Left colon (tissue), 2 donors: ENCODE data around the gene ROR2. TPM values are rescaled to one million over a fixed set of nuclear protein-coding genes. Genes with fewer than 3 reads are reported as not detected.
"Not testable (repeated sequence)": the region's sequence is repeated elsewhere in the genome, so short reads cannot be mapped to it uniquely, and the experiment has no call there.

Experiments
- ATAC-seq: fragments of 200-7000 bp; cut with Tn5 transposase; one replicate; pipeline ENCODE4 v1.9.1; 2020; ENCODE audit warnings: mild to moderate bottlenecking, moderate library complexity
- DNase-seq, 2 donors: peaks; one replicate each; pipeline ENCODE4 v3.0.0-alpha.2; 2020
- intact Hi-C, 2 donors: fragments of 100-400 bp; cut with DNase I in 1 of 2; cut with micrococcal nuclease in 1 of 2; formaldehyde crosslinking; loops; one replicate each; pipeline versions ENCODE4 v1.11.2 to v1.14.0; 2022; cut with DNase I, micrococcal nuclease
- total RNA-seq, 2 donors: library from RNA; stranded (reverse); fragmentation: NEBNext Ultra II Directional; extraction: Animal tissue kit (Norgen Biotek cat#: 25700); gene quantifications; one replicate each; pipeline ENCODE4 v1.2.1, GENCODE V29; 2021
- donor health status: DM: no; HTN: no; CAD: no.
- donor health status: DM: yes; HTN: yes; CAD: no.

Gene ROR2
- total RNA-seq, 2 donors from 2014 or later = 6.2 to 8.3 TPM

DNA sequence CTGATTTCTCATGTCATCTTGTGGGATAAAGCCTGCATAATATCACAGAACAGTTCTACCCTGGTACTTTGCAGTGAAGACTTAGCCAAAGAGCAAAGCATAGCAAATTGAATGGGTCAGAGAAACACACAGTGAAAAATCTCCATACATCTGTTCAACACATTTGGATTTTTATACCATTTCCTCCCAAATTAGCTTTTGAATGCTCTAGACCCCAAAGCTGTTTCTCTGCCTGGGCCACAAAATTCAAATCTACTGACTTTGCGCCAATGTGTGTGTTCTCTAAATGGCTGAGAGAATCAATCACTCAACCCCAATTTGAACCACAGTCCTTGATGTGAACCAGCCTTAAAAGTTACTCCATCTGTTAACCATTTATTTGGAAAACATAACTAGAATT lies 289.5 kb downstream of the ROR2 start:
- ATAC-seq = no peak

GRCh38 chr9:91659529-91660495 lies 290.2 kb downstream of the ROR2 start:
- ATAC-seq (peak; percentile 55), DNase-seq (no peak)
- intact Hi-C loops = no loop called here

More for the DNA sequence above, 289.5 kb downstream of the ROR2 start:
- intact Hi-C loops = no loop called here
- no peak for DNase-seq

DNA sequence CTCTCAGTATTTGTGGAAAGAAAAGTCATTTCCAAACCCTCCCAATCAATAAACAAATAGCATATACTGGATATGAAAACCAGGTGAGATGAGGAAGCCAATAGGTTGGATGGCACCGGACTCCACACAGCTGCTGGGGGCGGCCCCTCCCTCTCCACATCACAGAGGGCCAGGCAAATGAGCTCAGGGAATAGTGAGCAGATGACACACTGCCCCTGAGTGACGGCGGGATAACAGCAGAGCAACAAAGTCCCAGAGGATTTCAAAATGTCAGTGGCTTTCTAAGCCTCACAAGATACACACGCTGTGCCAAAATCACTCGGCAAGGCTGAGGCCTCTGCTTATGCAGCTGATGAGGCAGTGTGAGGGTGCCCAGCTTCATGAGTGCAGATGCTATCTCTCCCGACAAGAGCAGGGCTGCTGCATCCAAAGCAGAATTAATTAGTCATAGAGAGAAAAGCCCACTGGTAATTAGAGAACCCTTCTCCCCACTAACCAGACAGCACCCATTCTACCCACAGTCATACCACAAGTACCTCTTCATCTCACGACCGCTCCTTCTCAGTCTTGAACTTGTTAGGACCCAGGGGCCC lies 291.4 kb downstream of the ROR2 start:
- DNase-seq (no peak), ATAC-seq (no peak)
- intact Hi-C loops = no loop called here

GRCh38 chr9:91657501-91657900 lies 292.5 kb downstream of the ROR2 start:
- ATAC-seq (no peak), DNase-seq (no peak)
- intact Hi-C loops = no loop called here

- no peak for DNase-seq
- intact Hi-C loops = no loop called here
- no peak for ATAC-seq
Observed at GRCh38 chr9:91655658-91656057, 294.4 kb downstream of the ROR2 start.

DNA sequence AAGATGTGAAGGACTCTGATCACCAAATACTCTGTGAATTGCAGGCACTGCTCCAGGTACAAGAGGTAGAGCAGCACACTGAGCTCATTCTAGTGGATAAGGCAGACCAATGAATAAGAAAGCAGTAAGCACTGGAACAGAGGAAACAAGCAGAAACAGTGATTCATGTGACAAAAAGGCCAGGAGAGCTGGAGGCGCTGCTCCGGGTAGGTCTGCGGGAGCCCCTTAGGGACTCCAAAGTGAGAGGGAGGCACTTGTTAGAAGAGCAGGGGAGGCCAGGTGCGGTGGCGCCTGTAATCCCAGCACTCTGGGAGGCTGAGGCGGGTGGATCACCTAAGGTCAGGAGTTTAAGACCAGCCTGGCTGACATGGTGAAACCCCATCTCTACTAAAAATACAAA lies 294.8 kb downstream of the ROR2 start:
- DNase-seq (no peak), ATAC-seq (no peak)
- intact Hi-C loops = no loop called here

GRCh38 chr9:91654527-91654926 lies 295.5 kb downstream of the ROR2 start:
- no peak for DNase-seq
- intact Hi-C loops = no loop called here
- ATAC-seq = no peak

DNA sequence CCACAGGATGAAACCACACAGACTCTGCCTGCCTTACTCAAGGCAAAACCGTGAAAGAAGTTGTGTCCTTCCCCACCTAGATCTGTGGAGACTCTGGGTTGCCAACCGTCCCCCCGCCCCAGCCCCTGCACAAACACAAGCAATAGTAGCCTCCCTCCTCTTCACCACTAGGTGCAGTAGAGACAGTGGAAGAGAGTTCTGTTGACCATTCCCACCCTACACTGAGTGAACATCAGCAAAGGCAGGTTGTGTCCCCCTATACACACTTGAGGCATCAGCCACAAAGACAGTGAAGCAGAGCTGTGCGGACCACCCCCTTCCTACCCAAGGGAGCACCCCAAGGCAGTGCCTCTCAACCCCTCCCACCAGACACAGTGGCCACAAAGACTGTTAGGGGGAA lies 302.7 kb downstream of the ROR2 start:
- intact Hi-C loops = no loop called here
- no peak for ATAC-seq

DNA sequence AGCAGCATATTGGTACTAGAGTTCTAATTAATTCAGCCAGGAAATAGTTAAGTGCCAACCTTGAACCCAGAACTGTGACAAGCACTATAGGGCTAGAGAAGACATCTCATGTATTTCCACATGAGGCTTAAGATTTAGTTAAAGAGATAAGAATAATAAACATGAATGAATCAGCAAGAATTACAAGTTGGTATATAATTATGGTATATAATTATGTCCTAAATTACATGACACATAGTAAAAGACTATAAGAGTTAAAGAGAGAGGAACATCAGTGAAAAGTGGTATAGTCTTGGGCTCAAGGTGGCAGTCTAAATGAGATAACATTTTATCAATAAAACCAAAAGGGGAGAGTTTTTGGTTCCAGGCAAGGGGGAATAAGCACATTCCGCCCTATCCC lies 303.3 kb downstream of the ROR2 start:
- intact Hi-C loops = no loop called here
- peak; percentile 75 for ATAC-seq
- DNase-seq = no peak

More for the DNA sequence above, 302.7 kb downstream of the ROR2 start:
- no peak for DNase-seq

- intact Hi-C loops = no loop called here
- DNase-seq (no peak), ATAC-seq (no peak)
Observed at GRCh38 chr9:91644433-91644832, 305.6 kb downstream of the ROR2 start.

DNA sequence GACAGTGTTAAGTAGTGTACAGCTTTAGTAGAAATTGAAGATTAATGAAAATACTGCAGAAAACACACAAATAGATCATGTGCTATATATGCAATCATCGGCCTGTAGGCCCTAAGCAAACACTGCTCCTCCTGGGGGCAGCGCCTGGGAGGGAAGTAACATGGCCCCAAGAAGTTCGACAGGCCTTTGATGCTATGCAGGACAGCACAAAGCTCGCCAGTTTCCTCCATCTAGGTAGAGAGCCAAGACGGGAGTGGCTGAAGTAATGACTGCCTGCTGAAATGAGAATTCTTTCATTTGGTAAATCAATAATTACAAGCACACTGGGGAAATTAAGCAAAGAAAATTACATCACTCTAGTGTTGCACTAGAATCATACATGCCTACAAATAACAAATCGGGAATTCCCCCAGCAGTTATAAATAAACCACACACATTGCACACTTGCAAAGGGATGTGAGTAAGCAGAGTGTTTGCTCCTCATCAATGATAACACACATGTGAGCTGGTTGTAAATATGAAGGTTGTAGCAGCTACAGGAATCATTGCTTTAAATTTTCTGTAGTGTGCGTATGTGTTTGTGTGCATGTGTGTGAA lies 306.4 kb downstream of the ROR2 start:
- no peak for ATAC-seq
- no peak for DNase-seq
- intact Hi-C loops = no loop called here

- intact Hi-C loops = no loop called here
- DNase-seq (no peak), ATAC-seq (no peak)
Observed at GRCh38 chr9:91642771-91643170, 307.3 kb downstream of the ROR2 start.

GRCh38 chr9:91640428-91640827 lies 309.6 kb downstream of the ROR2 start:
- DNase-seq (no peak), ATAC-seq (no peak)
- intact Hi-C loops = no loop called here

DNA sequence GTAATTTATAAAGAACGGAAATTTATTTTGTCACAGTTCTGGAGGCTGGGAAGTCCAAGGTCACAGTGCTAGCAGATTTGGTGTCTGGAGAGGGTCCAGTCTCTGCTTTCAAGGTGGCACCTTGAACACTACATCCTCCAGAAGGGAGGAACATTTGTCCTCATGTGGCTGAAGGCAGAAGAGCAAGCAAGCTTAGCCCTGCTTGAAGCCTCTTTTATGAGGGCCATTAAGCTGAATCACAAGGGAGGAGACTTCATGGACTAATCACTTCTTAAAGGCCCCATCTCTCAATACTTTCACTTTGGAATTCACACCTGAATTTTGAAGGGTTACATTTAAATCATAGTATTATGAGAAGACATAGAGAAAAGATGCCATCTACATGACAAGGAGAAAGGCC lies 311.0 kb downstream of the ROR2 start:
- intact Hi-C loops = no loop called here

DNA sequence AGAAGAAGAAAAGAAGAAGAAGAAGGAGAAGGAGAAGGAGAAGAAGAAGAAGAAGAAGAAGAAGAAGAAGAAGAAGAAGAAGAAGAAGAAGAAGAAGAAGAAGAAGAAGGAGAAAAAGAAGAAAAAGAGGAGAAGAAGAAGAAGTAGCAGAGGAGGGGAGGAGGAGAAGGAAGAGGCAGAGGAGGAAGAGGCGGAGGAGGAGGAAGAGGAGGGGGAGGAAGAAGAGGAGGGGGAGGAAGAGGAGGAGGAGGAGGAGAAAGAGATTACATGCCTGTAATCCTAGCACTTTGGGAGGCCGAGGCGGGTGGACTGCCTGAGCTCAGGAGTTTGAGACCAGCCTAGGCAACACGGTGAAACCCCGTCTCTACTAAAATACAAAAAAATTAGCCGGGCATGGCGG lies 315.2 kb downstream of the ROR2 start:
- ATAC-seq, intact Hi-C loops, DNase-seq: not testable (repeated sequence)

More for the DNA sequence above, 311.0 kb downstream of the ROR2 start:
- ATAC-seq = peak; percentile 98
- DNase-seq = no peak

DNA sequence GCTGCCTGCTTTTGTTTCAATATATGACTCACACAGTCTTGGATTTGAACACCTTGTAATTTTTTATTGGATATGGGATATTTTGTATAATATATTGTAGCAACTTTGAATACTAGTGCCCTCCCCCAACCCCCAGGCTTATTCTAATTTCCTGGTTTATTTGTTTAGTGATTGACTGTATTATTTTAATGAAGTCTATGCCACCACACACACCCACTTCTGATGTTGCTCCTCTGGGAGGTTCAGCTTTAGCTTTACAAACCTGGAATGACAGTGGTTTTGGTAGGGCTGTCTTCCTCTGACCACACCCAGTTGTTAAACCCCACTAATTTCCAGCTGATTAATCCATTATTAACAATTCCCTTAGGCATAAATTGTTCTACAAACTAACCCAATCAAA lies 320.3 kb downstream of the ROR2 start:
- DNase-seq = no peak
- intact Hi-C loops = no loop called here
- no peak for ATAC-seq

- intact Hi-C loops = no loop called here
- DNase-seq (no peak), ATAC-seq (no peak)
Observed at GRCh38 chr9:91628892-91629291, 321.1 kb downstream of the ROR2 start.

DNA sequence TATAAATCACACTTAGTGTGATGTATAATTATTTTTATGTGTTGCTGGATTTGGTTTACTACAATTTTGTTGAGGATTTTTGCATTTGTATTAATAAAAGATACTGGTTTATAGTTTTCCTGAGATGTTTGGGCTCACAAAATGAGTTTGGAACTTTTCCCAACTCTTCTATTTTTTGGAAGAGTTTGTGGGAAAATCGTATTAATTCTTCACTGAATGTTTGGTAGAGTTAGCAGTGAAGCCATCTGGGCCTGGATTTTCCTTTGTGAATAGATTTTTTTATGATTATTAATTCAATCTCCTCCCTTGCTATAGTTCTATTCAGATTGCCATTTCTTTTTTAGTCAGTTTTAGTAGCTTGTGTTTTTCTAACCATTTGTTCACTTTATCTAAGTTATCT lies 324.7 kb downstream of the ROR2 start:
- DNase-seq = no peak
- intact Hi-C loops = no loop called here
- ATAC-seq = no peak

GRCh38 chr9:91623004-91623403 lies 327.0 kb downstream of the ROR2 start:
- intact Hi-C loops = no loop called here
- ATAC-seq (no peak), DNase-seq (no peak)

DNA sequence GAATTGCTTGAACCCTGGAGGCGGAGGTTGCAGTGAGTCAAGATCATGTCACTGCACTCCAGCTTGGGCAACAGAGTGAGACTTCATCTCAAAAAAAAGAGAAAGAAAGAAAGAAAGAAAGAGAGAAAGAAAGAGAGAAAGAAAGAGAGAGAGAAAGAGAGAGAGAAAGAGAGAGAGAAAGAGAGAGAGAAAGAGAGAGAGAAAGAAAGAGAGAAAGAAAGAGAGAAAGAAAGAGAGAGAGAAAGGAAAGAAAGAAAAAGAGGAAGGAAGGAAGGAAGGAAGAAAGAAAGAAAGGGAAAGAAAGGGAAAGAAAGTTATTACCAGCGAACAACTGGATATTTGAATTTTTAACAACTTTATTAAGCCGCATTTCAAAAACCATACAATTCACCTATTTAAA lies 327.9 kb downstream of the ROR2 start:
- intact Hi-C loops, ATAC-seq, DNase-seq: not testable (repeated sequence)
